K562 treated with DMSO at 1 percent for 4 hours (cell line): ENCODE results near the gene ALOX15B. TPM values are rescaled to one million over a fixed set of nuclear protein-coding genes. Genes with fewer than 3 reads are reported as not detected.

ENCODE experiments used
- total RNA-seq: library from RNA; unstranded; fragments of 300-600 nt; gene quantifications from 2 replicates; pipeline ENCODE4 v1.2.3, GENCODE V29; 2022; ENCODE audit not compliant: insufficient read depth

ALOX15B gene
- total RNA-seq = not detected in 2 replicates

GRCh38 chr17:8038954-8039610 lies at the start of gene ALOX15B:
TSS of gene ALOX15B (plus strand) at chr17:8039059. CDS start at chr17:8039156, 97 bp downstream.

GRCh38 chr17:8001976-8002720 lies 36.7 kb upstream of the ALOX15B start, which contains the start of gene GUCY2D:
TSS of gene GUCY2D (plus strand) at chr17:8002615. CDS start at chr17:8003048, 433 bp downstream.

GRCh38 chr17:8087075-8087951 lies 48.5 kb downstream of the ALOX15B start, which contains the start of gene ALOX12B:
TSS of gene ALOX12B (minus strand) at chr17:8087716. CDS start at chr17:8087442, 274 bp downstream.

Other genes starting within 250 kb of the ALOX15B start
- 16.3 and 17.1 TPM in 2 replicates for gene KDM6B, start 204.8 kb upstream of the ALOX15B start, total RNA-seq
- gene TMEM88, start 184.0 kb upstream of the ALOX15B start, total RNA-seq = 1.4 TPM in 1 of 2 replicates, not detected in the other
- 27.8 and 29.8 TPM in 2 replicates for gene NAA38, start 181.5 kb upstream of the ALOX15B start, total RNA-seq
- 1.2 and 3.8 TPM in 2 replicates for gene CYB5D1, start 181.1 kb upstream of the ALOX15B start, total RNA-seq
- gene CHD3, start 150.3 kb upstream of the ALOX15B start, total RNA-seq = 28.9 and 41.1 TPM in 2 replicates
- 0.99 and 8.4 TPM in 2 replicates for gene RNF227, start 122.8 kb upstream of the ALOX15B start, total RNA-seq
- gene KCNAB3, start 109.2 kb upstream of the ALOX15B start, total RNA-seq = 0.51 and 2.6 TPM in 2 replicates
- gene TRAPPC1, start 107.1 kb upstream of the ALOX15B start, total RNA-seq = 103 and 117 TPM in 2 replicates
- gene CNTROB, start 106.9 kb upstream of the ALOX15B start, total RNA-seq = 17.7 and 26.8 TPM in 2 replicates
- not detected in 2 replicates for gene GUCY2D, start 36.4 kb upstream of the ALOX15B start, total RNA-seq
- gene ALOX12B, start 48.7 kb downstream of the ALOX15B start, total RNA-seq = not detected in 2 replicates
- gene ALOXE3, start 79.5 kb downstream of the ALOX15B start, total RNA-seq = not detected in 2 replicates
- 1.7 TPM in 1 of 2 replicates, not detected in the other for gene HES7, start 85.0 kb downstream of the ALOX15B start, total RNA-seq
- 7.5 and 13.8 TPM in 2 replicates for gene PER1, start 113.3 kb downstream of the ALOX15B start, total RNA-seq
- 40.3 and 40.9 TPM in 2 replicates for gene VAMP2, start 123.9 kb downstream of the ALOX15B start, total RNA-seq
- 7.7 and 11.9 TPM in 2 replicates for gene TMEM107, start 137.3 kb downstream of the ALOX15B start, total RNA-seq
- 5.2 and 6.4 TPM in 2 replicates for gene BORCS6, start 151.1 kb downstream of the ALOX15B start, total RNA-seq
- 125 and 132 TPM in 2 replicates for gene AURKB, start 171.5 kb downstream of the ALOX15B start, total RNA-seq
- gene CTC1, start 209.0 kb downstream of the ALOX15B start, total RNA-seq = 3.3 and 8.0 TPM in 2 replicates
- 7.0 and 10.4 TPM in 2 replicates for gene PFAS, start 210.2 kb downstream of the ALOX15B start, total RNA-seq
- 19.4 and 26.5 TPM in 2 replicates for gene RANGRF, start 249.6 kb downstream of the ALOX15B start, total RNA-seq